Left kidney (tissue), 2 donors: Measurements from ENCODE around the gene LAT. TPM values are rescaled to one million over a fixed set of nuclear protein-coding genes. Genes with fewer than 3 reads are reported as not detected.

Experiments used
- DNase-seq: peaks from one replicate; pipeline ENCODE4 v3.0.0-alpha.2; 2013
- polyA plus RNA-seq: library from polyadenylated mRNA; unstranded; fragments of 120-200 nt; gene quantifications from one replicate; pipeline ENCODE4 v1.2.1, GENCODE V29; 2013; ENCODE audit not compliant: insufficient read length

The LAT gene
- polyA plus RNA-seq, 1 donor: 8.1 TPM

- no peak for DNase-seq
These were observed 23.1 kb downstream of the LAT start for GRCh38 chr16:29007730-29008593.

DNA sequence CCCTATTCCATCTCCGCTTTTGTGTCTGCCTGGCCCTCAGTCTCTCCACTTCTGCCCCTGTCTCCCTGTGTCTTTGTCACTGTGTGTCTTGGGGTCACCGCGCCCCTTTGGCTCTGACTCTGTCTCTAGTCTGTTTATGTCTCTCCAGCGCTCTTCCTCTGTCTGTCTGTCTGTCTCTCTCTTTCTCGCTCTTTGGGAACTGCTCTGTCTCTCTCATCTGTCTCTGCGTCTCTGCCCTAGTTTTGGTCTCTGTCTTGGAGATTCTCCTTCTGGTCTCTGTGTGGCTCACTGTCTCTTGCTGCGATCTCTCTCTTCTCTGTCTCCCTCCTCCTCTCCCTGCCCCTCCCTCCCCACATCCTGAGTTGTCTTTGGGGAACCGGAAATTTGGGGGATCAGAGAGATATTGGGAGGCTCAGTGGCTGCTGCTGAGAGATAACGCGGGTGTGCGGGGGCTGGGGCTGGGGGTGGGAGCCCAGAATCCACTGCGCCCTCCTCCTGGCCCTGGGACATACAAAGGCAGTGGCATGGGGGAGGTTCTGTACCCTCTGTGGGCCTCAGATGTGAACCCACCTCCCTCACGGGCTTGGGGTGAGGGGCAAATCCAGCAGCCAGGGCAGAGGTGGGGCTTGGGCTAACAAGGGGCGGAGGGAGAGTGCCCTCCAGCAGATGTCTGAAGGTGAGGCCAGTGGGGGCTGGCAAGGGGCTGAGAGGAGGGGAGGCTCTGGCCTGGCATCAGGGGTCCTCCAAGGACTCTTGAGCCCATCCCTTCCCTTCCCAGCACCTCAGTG is 24.4 kb downstream of the LAT start:
- no peak for DNase-seq

- DNase-seq: no peak
These were observed 24.9 kb downstream of the LAT start for GRCh38 chr16:29009838-29010166.

DNA sequence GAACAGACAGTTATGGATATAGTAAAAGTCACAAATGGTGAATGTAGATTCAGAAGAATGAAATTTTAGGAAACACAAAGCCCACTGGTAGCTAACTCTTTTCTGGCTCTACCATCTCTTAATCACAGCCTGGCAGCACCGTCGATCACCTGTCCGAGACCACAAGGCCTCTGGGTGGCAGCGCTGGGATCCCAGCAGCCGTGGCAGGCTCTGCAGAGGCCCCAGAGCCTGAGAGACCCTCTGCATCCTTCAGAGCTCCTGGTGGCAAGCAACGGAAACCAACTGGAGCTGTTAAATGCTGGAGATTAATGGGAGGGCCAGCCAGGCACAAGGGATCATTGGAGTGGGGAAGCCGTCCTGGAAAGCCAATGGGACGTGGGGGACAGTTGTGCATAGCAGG is 26.3 kb downstream of the LAT start:
- no peak for DNase-seq

GRCh38 chr16:29011851-29012250 is 27.0 kb downstream of the LAT start:
- no peak for DNase-seq

DNA sequence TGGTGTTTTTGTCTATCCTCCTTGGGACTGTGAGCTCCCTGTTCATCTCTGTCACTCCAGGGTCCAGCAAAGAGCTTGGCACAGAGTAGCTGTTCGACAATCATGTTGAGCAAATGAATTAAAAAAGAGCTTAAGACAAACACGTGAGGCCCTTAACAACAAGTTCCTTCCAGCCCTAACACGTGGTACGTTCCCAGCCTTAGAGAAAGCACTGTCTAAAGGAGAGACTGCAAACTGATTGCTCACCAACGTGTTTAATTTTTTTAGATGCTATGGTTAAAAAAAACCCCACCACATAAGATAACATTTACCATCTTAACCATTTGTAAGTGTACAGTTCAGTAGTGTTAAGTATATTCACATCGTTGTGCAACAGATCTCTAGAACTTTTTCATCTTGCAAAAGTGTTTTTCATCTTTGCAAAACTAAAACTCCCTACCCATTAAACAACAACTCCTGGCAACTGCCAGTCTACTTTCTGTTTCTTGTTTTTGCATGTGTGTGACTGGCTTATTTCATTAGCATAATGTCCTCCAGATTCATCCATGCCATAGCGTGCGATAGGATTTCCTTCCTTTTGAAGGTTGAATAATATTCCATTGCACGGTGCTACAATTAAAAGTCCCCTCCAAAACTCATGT is 28.2 kb downstream of the LAT start:
- DNase-seq: no peak

DNA sequence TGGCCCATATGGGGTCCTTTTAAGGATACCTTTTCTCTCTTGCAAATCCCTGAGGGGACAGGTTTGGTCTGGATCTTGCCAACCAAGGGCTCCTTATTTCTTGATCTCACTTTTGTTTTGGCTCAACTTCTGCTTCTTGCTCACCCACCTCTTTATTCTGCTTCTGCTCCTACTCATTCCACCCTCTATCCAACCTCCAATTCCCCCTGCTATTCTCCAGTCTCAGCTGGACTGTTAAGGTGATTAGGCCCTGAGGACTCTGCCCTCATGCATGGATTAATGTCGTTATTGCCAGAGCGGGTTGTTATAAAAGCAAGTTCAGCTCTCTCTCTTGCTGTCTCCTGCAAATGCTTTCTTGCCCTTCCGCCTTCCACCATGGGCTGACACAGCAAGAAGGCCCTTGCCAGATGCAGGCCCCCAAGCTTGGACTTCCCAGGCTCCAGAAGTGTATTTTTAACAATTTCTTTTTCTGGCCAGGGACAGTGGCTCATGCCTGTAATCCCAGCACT is 29.8 kb downstream of the LAT start:
- no peak for DNase-seq

DNA sequence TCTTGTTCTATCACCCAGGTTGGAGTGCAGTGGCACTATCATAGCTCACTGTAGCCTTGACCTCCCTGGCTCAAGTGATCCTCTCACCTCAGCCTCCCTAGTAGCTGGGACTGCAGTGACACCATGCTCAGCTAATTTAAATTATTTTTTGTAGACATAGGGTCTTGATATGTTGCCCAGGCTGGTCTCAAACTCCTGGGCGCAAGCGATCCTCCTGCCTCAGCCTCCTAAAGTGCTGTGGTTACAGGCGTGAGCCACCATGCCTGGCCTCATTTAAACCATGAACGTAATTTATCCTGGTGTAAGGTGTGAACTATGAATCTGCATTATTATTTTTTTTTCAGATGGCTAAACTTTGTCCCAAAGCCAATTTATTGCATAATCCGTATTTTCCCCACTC is 37.3 kb downstream of the LAT start:
- DNase-seq: no peak

DNA sequence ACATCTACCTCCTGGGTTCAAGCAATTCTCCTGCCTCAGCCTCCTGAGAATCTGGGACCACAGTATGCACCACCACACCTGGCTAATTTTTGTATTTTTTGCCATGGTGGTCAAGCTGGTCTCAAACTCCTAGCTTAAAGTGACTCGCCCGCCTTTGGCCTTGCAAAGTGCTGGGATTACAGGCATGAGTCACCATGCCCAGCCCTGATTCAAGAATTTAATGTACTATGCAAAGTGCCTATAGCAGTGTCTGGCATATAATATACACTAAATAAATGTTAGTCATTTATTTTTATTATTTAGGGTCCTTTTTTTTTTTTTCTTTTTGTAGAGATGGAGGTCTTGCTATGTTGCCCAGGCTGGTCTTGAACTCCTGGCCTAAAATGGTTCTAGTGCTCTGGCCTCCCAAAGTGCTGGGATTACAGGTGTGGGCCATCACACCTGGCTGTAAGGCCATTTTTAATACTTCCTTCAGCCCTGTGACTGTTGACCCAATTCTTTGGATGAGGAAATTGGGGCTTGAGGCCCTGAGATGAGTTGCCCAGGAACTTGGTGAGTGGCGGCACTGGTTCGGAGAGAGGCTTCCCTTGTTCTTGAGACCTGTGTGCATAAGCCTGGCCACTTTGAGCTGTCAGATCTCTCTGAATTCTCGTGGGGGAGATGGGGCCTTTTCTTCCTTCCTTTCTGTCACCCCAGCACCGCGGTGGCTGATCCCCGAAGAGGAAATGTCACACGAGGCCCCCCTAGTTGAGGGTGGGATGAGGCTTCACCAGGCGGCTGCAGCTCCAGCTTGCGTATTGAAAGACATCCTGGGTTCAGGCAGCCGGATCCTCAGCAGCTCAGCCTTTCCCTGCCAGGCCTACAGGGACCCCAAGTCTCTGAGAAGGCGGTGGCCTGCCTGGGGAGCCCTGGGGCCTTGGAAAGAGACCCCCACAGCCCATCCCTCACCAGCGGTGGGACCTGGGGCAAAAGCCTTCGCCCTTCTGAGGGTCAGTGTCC is 38.7 kb downstream of the LAT start:
- DNase-seq: no peak

GRCh38 chr16:29024278-29024677 is 39.4 kb downstream of the LAT start:
- DNase-seq: no peak

GRCh38 chr16:29025218-29025617 is 40.4 kb downstream of the LAT start:
- no peak for DNase-seq

GRCh38 chr16:29025735-29026134 is 40.9 kb downstream of the LAT start:
- no peak for DNase-seq

DNA sequence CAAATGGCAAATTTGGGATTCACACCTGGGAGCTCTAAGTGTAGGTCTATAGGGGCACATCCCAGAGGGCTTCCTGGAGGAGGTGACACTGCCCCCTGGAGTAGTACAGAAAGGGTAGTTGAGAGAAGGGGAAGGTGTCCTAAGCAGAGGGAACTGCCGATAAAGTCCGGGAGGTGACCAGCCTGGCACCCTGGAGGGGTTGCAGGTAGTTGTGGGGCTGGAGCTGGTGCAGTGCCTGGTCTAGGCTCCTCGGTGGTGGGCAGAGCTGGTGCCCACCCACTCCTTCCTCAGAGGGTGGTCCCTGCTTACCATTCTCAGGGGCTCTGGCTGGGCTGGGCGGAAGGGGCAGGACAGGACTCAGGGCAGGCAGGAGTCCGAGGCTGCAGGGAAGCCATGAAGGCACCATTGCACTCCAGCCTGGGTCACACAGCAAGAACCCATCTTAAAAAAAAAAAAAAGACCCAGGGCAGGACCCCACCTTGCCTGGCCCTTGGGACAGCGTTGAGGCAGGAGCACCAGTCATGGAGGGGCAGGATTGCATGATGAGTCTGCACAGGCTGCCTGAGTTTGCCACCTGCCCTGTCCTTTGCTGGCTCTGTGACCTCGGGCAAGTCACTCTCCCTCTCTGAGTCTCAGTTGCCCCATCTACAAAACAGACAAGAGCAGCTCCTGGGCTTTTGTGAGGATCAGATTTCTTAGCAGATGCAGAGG is 43.8 kb downstream of the LAT start:
- DNase-seq: no peak

DNA sequence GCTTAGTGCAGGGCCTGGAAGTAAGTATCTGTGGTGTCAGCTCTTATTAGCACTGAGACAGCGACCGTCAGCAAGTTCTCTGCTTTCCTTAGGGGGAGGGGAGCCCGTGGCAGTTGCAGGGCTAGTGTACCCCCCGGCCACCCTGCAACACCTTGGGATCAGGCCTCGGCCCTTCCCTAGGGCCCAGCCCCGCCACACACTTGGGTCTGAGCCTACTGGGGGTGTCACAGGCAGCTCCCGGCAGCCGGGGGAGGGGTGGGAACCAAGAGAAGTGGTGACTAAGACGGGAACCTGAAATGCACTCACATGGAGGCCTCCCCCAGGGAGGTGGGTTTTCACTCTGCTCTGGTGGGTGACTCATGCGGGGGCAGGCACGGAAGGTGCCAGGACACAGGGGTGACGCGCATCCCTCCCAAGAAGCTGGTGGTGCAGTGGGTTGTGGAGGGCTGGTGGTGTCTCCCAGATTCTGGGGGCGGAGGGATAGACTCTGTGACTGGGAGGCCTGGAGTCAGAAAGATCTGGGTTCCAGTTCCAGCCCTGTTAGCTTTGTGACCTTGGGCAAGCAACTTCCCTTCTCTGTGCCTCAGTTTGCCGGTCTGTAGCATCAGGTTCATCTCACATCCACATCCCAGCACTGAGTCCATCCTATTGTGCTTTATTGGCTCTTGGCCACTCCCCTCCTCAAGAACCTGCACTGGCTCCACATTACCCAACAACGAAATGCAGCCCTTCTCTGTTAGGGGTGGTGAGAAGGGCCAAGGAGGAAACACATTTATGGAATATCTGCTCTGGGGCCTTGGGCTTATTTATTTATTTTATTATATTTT is 44.5 kb downstream of the LAT start:
- peak; percentile 5 for DNase-seq

- DNase-seq: no peak
These were observed 45.4 kb downstream of the LAT start for GRCh38 chr16:29030086-29030840.
